Activated T-cell treated with anti-CD3 and anti-CD28 coated beads, Interleukin-2, amount 50 U/mL, for 1 hour (primary cell): ENCODE data around the gene ZNF837.
A peak's percentile ranks its signal among the peaks of the same experiment; 100 is the strongest.

Experiments
- DNase-seq: peaks from one replicate; pipeline ENCODE4 v3.0.0-alpha.2; 2020

Gene ZNF837

GRCh38 chr19:58367698-58368454 is 13.0 kb downstream of the ZNF837 start:
- no peak for DNase-seq

GRCh38 chr19:58366585-58367430 is 14.0 kb downstream of the ZNF837 start:
- no peak for DNase-seq

GRCh38 chr19:58364146-58364545 is 16.7 kb downstream of the ZNF837 start:
- DNase-seq, result no peak

- DNase-seq, result peak; percentile 96
These were observed 18.4 kb downstream of the ZNF837 start, which contains the start of gene ZNF497 for GRCh38 chr19:58362272-58362994. TSS of gene ZNF497 (minus strand) at chr19:58362751. CDS start at chr19:58357635, 5,116 bp downstream.

GRCh38 chr19:58361900-58362271 is 18.9 kb downstream of the ZNF837 start:
- no peak for DNase-seq

- DNase-seq, result no peak
These were observed 23.2 kb downstream of the ZNF837 start for GRCh38 chr19:58357481-58358145.

GRCh38 chr19:58356766-58357480 is 23.9 kb downstream of the ZNF837 start:
- DNase-seq, result no peak

GRCh38 chr19:58355908-58356765 is 24.7 kb downstream of the ZNF837 start:
- DNase-seq, result peak; percentile 56

GRCh38 chr19:58355215-58355796 is 25.5 kb downstream of the ZNF837 start:
- no peak for DNase-seq

GRCh38 chr19:58354478-58355030 is 26.3 kb downstream of the ZNF837 start:
- DNase-seq, result no peak

- no peak for DNase-seq
These were observed 26.9 kb downstream of the ZNF837 start for GRCh38 chr19:58353717-58354477.

- DNase-seq, result no peak
These were observed 27.8 kb downstream of the ZNF837 start, which contains the start of gene A1BG for GRCh38 chr19:58352760-58353671. TSS of gene A1BG (minus strand) at chr19:58353492. CDS start at chr19:58353437, 55 bp downstream.

GRCh38 chr19:58351990-58352755 is 28.7 kb downstream of the ZNF837 start:
- no peak for DNase-seq

- DNase-seq, result no peak
These were observed 29.3 kb downstream of the ZNF837 start for GRCh38 chr19:58351558-58351878.

- no peak for DNase-seq
These were observed 29.8 kb downstream of the ZNF837 start for GRCh38 chr19:58350871-58351557.

- no peak for DNase-seq
These were observed 30.6 kb downstream of the ZNF837 start for GRCh38 chr19:58350001-58350861.
